K562 (cell line): ENCODE data around the gene ZNF787. TPM values are rescaled to one million over a fixed set of nuclear protein-coding genes. Genes with fewer than 3 reads are reported as not detected.
A peak's percentile ranks its signal among the peaks of the same experiment; 100 is the strongest.

Experiments
- CREB5 ChIP-seq: fragments of 250-450 bp; sonication (Bioruptor Pico); IDR thresholded peaks from 2 replicates; pipeline ENCODE4 v1.5.0; 2020; ENCODE audit warnings: mild to moderate bottlenecking
- FOXO4 ChIP-seq: fragments of 450-650 bp; formaldehyde crosslinking; IDR thresholded peaks from 2 replicates; pipeline ENCODE4 v1.4.0; 2020; ENCODE audit warnings: mild to moderate bottlenecking, moderate library complexity
- HOMEZ ChIP-seq: fragments of 250-450 bp; sonication (Bioruptor Pico); IDR thresholded peaks from 2 replicates; pipeline ENCODE4 v1.4.0; 2020; ENCODE audit warnings: mild to moderate bottlenecking, moderate library complexity
- MYBL2 ChIP-seq, 2 experiments: fragments of 450-650 bp in 1 of 2; sonication (generic) in 1 of 2; formaldehyde crosslinking in 1 of 2; IDR thresholded peaks; 2 replicates each; pipeline versions ENCODE4 v1.6.1 to v1.8.1; 2017 to 2022; ENCODE audit warnings: borderline replicate concordance in 1 of 2, inconsistent platforms in 1 of 2, low read depth in 1 of 2, mild to moderate bottlenecking in 1 of 2, missing genetic modification reagents in 1 of 2, moderate library complexity in 1 of 2
- MYC ChIP-seq, 2 experiments: fragments of 250-450 bp in 1 of 2; sonication (Bioruptor Pico) in 1 of 2; IDR thresholded peaks; 2 replicates each; pipeline versions ENCODE4 v1.5.1 to v1.6.1; 2012 to 2021; ENCODE audit warnings: low read depth in 2 of 2, borderline replicate concordance in 1 of 2, improper control_type of control experiment in 1 of 2, low read length in 1 of 2, mild to moderate bottlenecking in 1 of 2, moderate library complexity in 1 of 2
- NCOR1 ChIP-seq: fragments of 450-650 bp; IDR thresholded peaks from 2 replicates; pipeline ENCODE4 v1.6.1; 2016; ENCODE audit warnings: mild to moderate bottlenecking, moderate library complexity
- PML ChIP-seq: IDR thresholded peaks from 2 replicates; pipeline ENCODE4 v1.6.1; 2012; ENCODE audit warnings: low read length, inconsistent platforms
- PURB ChIP-seq: sonication (generic); formaldehyde crosslinking; IDR thresholded peaks from 2 replicates; pipeline ENCODE4 v1.9.0; 2021; ENCODE audit warnings: low read depth, mild to moderate bottlenecking, missing genetic modification reagents
- PYGO2 ChIP-seq: fragments of 450-650 bp; IDR thresholded peaks from 2 replicates; pipeline ENCODE4 v1.6.1; 2016; ENCODE audit warnings: mild to moderate bottlenecking, missing genetic modification characterization, moderate library complexity, missing compliant biosample characterization
- RBFOX2 ChIP-seq: fragments of 200-400 bp; formaldehyde crosslinking; IDR thresholded peaks from 2 replicates; pipeline ENCODE4 v1.6.1; 2017; ENCODE audit warnings: low read depth, mild to moderate bottlenecking, low read length, moderate library complexity
- SAFB ChIP-seq: fragments of 200-400 bp; formaldehyde crosslinking; IDR thresholded peaks from 2 replicates; pipeline ENCODE4 v1.6.1; 2017; ENCODE audit warnings: low read depth, low read length, borderline replicate concordance
- SP1 ChIP-seq: sonication (generic); formaldehyde crosslinking; IDR thresholded peaks from 2 replicates; pipeline ENCODE4 v1.8.1; 2022; ENCODE audit warnings: mild to moderate bottlenecking, missing genetic modification reagents
- STAT5A ChIP-seq: IDR thresholded peaks from 2 replicates; pipeline ENCODE4 v1.6.1; 2012; ENCODE audit warnings: low read length, inconsistent platforms, borderline replicate concordance
- TAF15 ChIP-seq: fragments of 200-400 bp; formaldehyde crosslinking; IDR thresholded peaks from 2 replicates; pipeline ENCODE4 v1.6.1; 2017; ENCODE audit warnings: mild to moderate bottlenecking, low read depth, low read length, moderate library complexity
- TGIF2 ChIP-seq: sonication (generic); formaldehyde crosslinking; IDR thresholded peaks from 2 replicates; pipeline ENCODE4 v1.8.1; 2022; ENCODE audit warnings: mild to moderate bottlenecking, missing genetic modification reagents, moderate library complexity
- XRCC5 ChIP-seq: fragments of 200-400 bp; formaldehyde crosslinking; IDR thresholded peaks from 2 replicates; pipeline ENCODE4 v1.6.1; 2017; ENCODE audit warnings: low read depth, mild to moderate bottlenecking, low read length
- ZNF408 ChIP-seq: fragments of 250-450 bp; sonication (Bioruptor Pico); IDR thresholded peaks from 2 replicates; pipeline ENCODE4 v1.4.0; 2020; ENCODE audit warnings: low read depth, mild to moderate bottlenecking, moderate library complexity
- ZNF830 ChIP-seq: fragments of 250-450 bp; sonication (Bioruptor Pico); IDR thresholded peaks from 2 replicates; pipeline ENCODE4 v1.5.0; 2021; ENCODE audit warnings: mild to moderate bottlenecking
- ZSCAN32 ChIP-seq: fragments of 450-650 bp; formaldehyde crosslinking; IDR thresholded peaks from 2 replicates; pipeline ENCODE4 v1.4.0; 2020; ENCODE audit warnings: mild to moderate bottlenecking, moderate library complexity
- polyA plus RNA-seq, 8 experiments: library from polyadenylated mRNA; depleted of rRNA in 4 of 8; stranded (reverse) in 5 of 8; unstranded in 3 of 8; fragments of >200 nt; fragmentation: Nextera tagmentation in 2 of 8; fragmentation: Illumina TruSeq in 1 of 8; extraction: Ambion mirVana in 2 of 8; extraction: Trizol in 1 of 8; gene quantifications; 2 replicates each; pipeline versions ENCODE4 v1.2.1 to v1.2.3, GENCODE V29; 2011 to 2014; ENCODE audit warnings: inconsistent platforms in 1 of 8, missing spikeins in 1 of 8
- total RNA-seq, 7 experiments: library from RNA; depleted of rRNA in 6 of 7; stranded (reverse); fragments of >200 nt in 6 of 7; fragmentation: Illumina TruSeq in 2 of 7; extraction: Trizol in 2 of 7; gene quantifications; 2 replicates each; pipeline versions ENCODE4 v1.2.1 to v1.2.3, GENCODE V29; 2011 to 2021; ENCODE audit warnings: low replicate concordance in 1 of 7

Gene ZNF787
- total and polyA plus RNA-seq, 9 of the 15 experiments (the other 6 are each of a cell fraction or from before 2014, with no cell fraction given), result 0.45 to 77.6 (median 7.3) TPM

GRCh38 chr19:56140583-56141416 is 19.7 kb upstream of the ZNF787 start, which contains the start of gene ZNF444 (continued):
- TF ChIP-seq ZSCAN32 (CRISPR knock-in tag) (no peak), PML (peak; percentile 54; the same call in 1 of the 2 replicates), FOXO4 (CRISPR knock-in tag) (no peak), HOMEZ (no peak), MYC (IDR thresholded peaks at IDR 0.05; ENCODE audit: low read depth, low read length) (peak; percentile 87; the same call in 1 of the 2 replicates), MYC (CRISPR knock-in tag; IDR thresholded peaks at IDR 0.05; ENCODE audit: borderline replicate concordance, low read depth) (no peak), ZNF408 (CRISPR knock-in tag) (no peak), MYBL2 (IDR thresholded peaks at IDR 0.05; ENCODE audit: low read depth) (no peak), MYBL2 (CRISPR knock-in tag; IDR thresholded peaks at IDR 0.05; ENCODE audit: borderline replicate concordance) (no peak), ZNF830 (no peak), SP1 (CRISPR knock-in tag) (peak; percentile 86), XRCC5 (no peak; the same call in 1 of the 2 replicates), PURB (CRISPR knock-in tag) (no peak), SAFB (no peak), STAT5A (no peak; the same call in 1 of the 2 replicates), RBFOX2 (peak; percentile 87), TGIF2 (CRISPR knock-in tag) (no peak), TAF15 (no peak), CREB5 (CRISPR knock-in tag) (no peak), PYGO2 (tag) (no peak), NCOR1 (no peak)
